Measurements from ENCODE around the gene GRAP2. TPM values are rescaled to one million over a fixed set of nuclear protein-coding genes. Genes with fewer than 3 reads are reported as not detected.
"Not testable (repeated sequence)": the region's sequence is repeated elsewhere in the genome, so short reads cannot be mapped to it uniquely, and the experiment has no call there.

GRAP2 gene
- total and polyA plus RNA-seq, 4 donors: 1.9 to 6.9 (median 4.2) TPM

- ATAC-seq (ENCODE audit: insufficient read depth, low FRiP score) (no peak), DNase-seq (no peak)
- no peaks in the 10 kb centered on the region for H3K9me3 ChIP-seq (ENCODE audit: control insufficient read depth in 4 of 4, insufficient read depth in 3 of 4, low read length in 3 of 4)
- H3K9ac ChIP-seq (ENCODE audit: insufficient read depth in 1 of 2, low read length in 2 of 2): no peak overlapping the region
- 88 to 91% methylated on average over 4 of the region's 4 CpGs for WGBS, 2 donors
- H3K36me3 ChIP-seq (ENCODE audit: control insufficient read depth in 4 of 4, insufficient read depth in 4 of 4, low read length in 4 of 4): no peaks in the 10 kb centered on the region
- H3K4me1 ChIP-seq (ENCODE audit: control insufficient read depth in 5 of 5, insufficient read depth in 5 of 5, low read length in 5 of 5): no peaks in the 10 kb centered on the region
- H3K4me3 ChIP-seq: no peak overlapping the region
- H3K27me3 ChIP-seq (ENCODE audit: control insufficient read depth in 3 of 3, insufficient read depth in 3 of 3, low read length in 2 of 3): peaks cover 0 to 2% (median 0%) of the 10 kb centered on the region in 3 donors
- H3K27ac ChIP-seq (ENCODE audit: low read depth in 1 of 2, low read length in 1 of 2): no peak overlapping the region
- TF ChIP-seq, protein P1, sequence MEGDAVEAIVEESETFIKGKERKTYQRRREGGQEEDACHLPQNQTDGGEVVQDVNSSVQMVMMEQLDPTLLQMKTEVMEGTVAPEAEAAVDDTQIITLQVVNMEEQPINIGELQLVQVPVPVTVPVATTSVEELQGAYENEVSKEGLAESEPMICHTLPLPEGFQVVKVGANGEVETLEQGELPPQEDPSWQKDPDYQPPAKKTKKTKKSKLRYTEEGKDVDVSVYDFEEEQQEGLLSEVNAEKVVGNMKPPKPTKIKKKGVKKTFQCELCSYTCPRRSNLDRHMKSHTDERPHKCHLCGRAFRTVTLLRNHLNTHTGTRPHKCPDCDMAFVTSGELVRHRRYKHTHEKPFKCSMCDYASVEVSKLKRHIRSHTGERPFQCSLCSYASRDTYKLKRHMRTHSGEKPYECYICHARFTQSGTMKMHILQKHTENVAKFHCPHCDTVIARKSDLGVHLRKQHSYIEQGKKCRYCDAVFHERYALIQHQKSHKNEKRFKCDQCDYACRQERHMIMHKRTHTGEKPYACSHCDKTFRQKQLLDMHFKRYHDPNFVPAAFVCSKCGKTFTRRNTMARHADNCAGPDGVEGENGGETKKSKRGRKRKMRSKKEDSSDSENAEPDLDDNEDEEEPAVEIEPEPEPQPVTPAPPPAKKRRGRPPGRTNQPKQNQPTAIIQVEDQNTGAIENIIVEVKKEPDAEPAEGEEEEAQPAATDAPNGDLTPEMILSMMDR (IDR thresholded peaks at IDR 0.05; ENCODE audit: control extremely low read depth, extremely low read depth): no peak
These were observed 44.3 kb upstream of the GRAP2 start for GRCh38 chr22:39856588-39856987.

DNA sequence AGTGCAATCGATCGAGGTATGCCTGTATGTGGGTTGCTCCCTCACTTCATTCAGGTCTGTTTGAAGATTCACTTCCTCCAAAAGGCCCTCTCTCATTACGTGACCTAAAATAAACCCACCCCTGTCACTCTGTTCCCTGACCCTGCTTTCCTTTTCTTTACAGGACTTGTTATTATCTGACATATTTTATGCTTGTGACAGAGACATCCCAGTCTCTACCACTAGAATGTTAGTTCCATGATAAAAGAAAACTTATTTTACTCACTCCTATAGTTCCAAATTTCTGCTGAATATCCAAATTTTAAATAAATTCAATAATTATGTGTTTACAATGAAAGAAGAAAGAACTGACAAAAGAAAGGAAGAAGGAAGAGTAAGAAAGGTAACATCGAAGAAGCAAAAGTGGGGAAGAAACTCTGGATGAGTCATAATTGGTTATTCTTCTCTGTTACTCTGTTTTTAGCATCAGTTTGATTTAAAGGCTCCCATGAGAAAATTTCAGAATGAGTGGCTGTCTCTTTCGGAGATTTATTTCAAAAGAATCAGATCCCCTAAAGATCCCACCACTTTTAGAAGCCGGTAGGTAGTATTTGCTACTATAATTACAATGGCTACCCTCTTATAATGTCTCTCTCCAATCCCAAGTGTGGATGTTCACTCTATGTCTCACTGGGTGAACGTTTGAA, 40.8 kb upstream of the GRAP2 start:
- 59 to 64% methylated on average over 7 of the region's 7 CpGs for WGBS, 2 donors
- Histone ChIP-seq H3K9me3 (ENCODE audit: control insufficient read depth in 4 of 4, insufficient read depth in 3 of 4, low read length in 3 of 4) (no peaks in the 10 kb centered on the region), H3K36me3 (ENCODE audit: control insufficient read depth in 4 of 4, insufficient read depth in 4 of 4, low read length in 4 of 4) (no peaks in the 10 kb centered on the region), H3K27ac (ENCODE audit: low read depth in 1 of 2, low read length in 1 of 2) (no peak overlapping the region), H3K4me1 (ENCODE audit: control insufficient read depth in 5 of 5, insufficient read depth in 5 of 5, low read length in 5 of 5) (no peaks in the 10 kb centered on the region), H3K27me3 (ENCODE audit: control insufficient read depth in 3 of 3, insufficient read depth in 3 of 3, low read length in 2 of 3) (peaks cover 0 to 6% (median 0%) of the 10 kb centered on the region in 3 donors), H3K9ac (ENCODE audit: insufficient read depth in 1 of 2, low read length in 2 of 2) (no peak overlapping the region), H3K4me3 (no peak overlapping the region)
- ATAC-seq (ENCODE audit: insufficient read depth, low FRiP score) (no peak), DNase-seq (no peak)
- TF ChIP-seq, protein P1 (IDR thresholded peaks at IDR 0.05; ENCODE audit: control extremely low read depth, extremely low read depth): no peak

DNA sequence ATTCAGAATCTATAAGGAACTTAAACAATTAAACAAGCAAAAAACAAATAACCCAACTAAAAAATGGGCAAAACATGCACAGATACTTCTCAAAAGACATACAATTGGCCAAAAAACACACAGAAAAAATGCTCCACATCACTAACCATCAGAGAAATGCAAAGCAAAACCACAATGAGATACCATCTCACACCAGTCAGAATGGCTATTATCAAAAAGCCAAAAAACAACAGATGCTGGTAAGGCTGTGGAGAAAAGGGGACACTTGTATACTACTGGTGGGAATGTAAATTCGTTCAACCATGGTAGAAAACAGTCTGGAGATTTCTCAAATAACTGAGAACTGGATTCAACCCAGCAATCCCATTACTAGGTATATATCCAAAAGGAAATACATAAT, 32.1 kb upstream of the GRAP2 start:
- DNase-seq (no peak), ATAC-seq (ENCODE audit: insufficient read depth, low FRiP score) (no peak)
- Histone ChIP-seq H3K4me1 (ENCODE audit: control insufficient read depth in 5 of 5, insufficient read depth in 5 of 5, low read length in 5 of 5) (no peaks in the 10 kb centered on the region), H3K27ac (ENCODE audit: low read depth in 1 of 2, low read length in 1 of 2) (no peak overlapping the region), H3K27me3 (ENCODE audit: control insufficient read depth in 3 of 3, insufficient read depth in 3 of 3, low read length in 2 of 3) (peaks cover 0 to 17% (median 0%) of the 10 kb centered on the region in 3 donors), H3K4me3 (no peak overlapping the region), H3K9ac (ENCODE audit: insufficient read depth in 1 of 2, low read length in 2 of 2) (no peak overlapping the region), H3K36me3 (ENCODE audit: control insufficient read depth in 4 of 4, insufficient read depth in 4 of 4, low read length in 4 of 4) (no peaks in the 10 kb centered on the region), H3K9me3 (ENCODE audit: control insufficient read depth in 4 of 4, insufficient read depth in 3 of 4, low read length in 3 of 4) (no peaks in the 10 kb centered on the region)
- TF ChIP-seq, protein P1 (IDR thresholded peaks at IDR 0.05; ENCODE audit: control extremely low read depth, extremely low read depth): no peak
- 63 to 72% methylated on average over 1 of the region's 1 CpG for WGBS, 2 donors

GRCh38 chr22:39869797-39870196, 31.1 kb upstream of the GRAP2 start:
- ATAC-seq (ENCODE audit: insufficient read depth, low FRiP score): not testable (repeated sequence)
- WGBS, 2 donors: 87 to 90% methylated on average over 2 of the region's 2 CpGs

More at GRCh38 chr22:39869797-39870196, 31.1 kb upstream of the GRAP2 start:
- not testable (repeated sequence) for DNase-seq; H3K9ac ChIP-seq (ENCODE audit: insufficient read depth in 1 of 2, low read length in 2 of 2); H3K27ac ChIP-seq (ENCODE audit: low read depth in 1 of 2, low read length in 1 of 2); H3K4me1 ChIP-seq (ENCODE audit: control insufficient read depth in 5 of 5, insufficient read depth in 5 of 5, low read length in 5 of 5); H3K4me3 ChIP-seq; H3K9me3 ChIP-seq (ENCODE audit: control insufficient read depth in 4 of 4, insufficient read depth in 3 of 4, low read length in 3 of 4); H3K36me3 ChIP-seq (ENCODE audit: control insufficient read depth in 4 of 4, insufficient read depth in 4 of 4, low read length in 4 of 4)
- H3K27me3 ChIP-seq (ENCODE audit: control insufficient read depth in 3 of 3, insufficient read depth in 3 of 3, low read length in 2 of 3): peaks cover 0 to 19% (median 0%) of the 10 kb centered on the region in 3 donors

Measured in lung (tissue), 12 donors.